GM12872 (cell line): ENCODE results near the gene CBX6.

ENCODE experiments used
- TF ChIP-seq, protein P1 (sequence below): IDR thresholded peaks from 3 replicates; pipeline ENCODE4 v1.5.1; 2011; ENCODE audit warnings: low read depth, mild to moderate bottlenecking, low read length, moderate library complexity; ENCODE audit not compliant: insufficient read depth

The CBX6 gene

DNA sequence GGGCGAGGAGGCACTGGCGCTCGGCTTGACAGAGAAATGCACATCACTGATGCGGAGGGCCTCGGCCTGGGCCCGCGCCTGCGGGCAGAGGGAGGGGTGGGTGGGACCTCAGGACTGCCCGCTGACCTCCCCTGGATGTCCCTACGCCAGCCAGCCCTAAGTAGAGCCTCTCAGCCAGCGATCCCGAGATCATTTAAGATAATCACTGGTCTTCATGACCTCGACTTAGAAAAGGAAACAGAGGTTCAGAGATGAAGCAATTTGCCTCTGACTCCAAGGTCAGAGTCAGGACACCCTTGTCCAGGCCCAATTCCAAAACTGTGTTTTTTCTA is 4.9 kb downstream of the CBX6 start:
- TF ChIP-seq, protein P1, sequence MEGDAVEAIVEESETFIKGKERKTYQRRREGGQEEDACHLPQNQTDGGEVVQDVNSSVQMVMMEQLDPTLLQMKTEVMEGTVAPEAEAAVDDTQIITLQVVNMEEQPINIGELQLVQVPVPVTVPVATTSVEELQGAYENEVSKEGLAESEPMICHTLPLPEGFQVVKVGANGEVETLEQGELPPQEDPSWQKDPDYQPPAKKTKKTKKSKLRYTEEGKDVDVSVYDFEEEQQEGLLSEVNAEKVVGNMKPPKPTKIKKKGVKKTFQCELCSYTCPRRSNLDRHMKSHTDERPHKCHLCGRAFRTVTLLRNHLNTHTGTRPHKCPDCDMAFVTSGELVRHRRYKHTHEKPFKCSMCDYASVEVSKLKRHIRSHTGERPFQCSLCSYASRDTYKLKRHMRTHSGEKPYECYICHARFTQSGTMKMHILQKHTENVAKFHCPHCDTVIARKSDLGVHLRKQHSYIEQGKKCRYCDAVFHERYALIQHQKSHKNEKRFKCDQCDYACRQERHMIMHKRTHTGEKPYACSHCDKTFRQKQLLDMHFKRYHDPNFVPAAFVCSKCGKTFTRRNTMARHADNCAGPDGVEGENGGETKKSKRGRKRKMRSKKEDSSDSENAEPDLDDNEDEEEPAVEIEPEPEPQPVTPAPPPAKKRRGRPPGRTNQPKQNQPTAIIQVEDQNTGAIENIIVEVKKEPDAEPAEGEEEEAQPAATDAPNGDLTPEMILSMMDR = no peak

DNA sequence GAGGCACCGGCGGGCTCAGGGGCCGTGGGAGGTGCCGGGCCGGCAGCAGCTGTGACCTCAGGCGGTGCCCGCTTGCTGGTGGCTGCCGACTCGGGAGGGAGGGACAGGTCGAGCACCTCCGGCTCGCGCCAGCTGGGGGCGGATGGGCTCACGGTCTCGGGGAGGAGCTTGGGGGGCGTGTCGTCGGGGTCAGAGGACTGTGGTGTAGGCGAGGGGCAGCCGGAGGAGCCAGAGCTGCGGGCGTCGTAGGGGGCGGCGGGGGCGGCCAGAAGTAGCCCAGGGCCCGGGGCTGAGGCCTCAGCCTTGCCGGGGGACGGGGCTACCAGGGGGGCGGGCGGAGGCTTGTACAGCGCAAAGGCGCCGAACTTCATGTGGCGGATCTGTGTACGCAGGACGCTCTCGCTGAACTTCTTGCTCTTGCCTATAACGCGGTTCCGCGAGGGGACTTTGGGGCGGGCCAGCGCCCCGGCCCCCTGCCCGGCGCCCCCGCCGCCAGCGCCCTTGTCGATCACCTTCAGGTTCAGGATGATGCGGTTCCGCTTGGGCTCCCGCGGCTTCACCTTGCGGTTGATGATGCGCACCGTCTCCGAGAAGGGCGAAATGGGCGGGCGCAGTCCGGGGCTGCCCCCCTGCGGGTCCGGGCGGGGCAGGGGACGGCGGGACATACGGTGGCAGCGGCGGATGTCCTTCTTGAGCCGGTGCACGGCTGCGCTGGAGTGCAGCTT is 5.5 kb downstream of the CBX6 start:
- TF ChIP-seq, protein P1 = no peak

DNA sequence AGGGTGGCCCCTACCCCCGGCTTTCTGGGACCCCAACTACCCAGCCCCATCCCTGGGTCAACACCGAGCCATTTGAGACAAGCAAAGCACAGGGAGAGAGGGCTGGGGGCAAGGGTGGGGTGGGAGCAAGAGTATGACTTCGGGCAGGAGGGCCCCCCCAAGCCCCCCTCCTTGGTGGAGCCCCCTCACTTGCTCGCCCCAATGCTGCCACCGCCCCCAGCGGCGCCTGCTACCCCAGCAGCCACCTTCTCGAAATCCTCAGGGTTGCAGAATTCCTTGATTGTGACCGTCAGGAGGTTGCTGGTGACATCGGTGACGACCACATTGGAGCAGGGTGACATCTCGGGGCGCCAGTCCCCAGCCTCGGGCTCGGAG is 6.0 kb downstream of the CBX6 start:
- TF ChIP-seq, protein P1 = no peak

DNA sequence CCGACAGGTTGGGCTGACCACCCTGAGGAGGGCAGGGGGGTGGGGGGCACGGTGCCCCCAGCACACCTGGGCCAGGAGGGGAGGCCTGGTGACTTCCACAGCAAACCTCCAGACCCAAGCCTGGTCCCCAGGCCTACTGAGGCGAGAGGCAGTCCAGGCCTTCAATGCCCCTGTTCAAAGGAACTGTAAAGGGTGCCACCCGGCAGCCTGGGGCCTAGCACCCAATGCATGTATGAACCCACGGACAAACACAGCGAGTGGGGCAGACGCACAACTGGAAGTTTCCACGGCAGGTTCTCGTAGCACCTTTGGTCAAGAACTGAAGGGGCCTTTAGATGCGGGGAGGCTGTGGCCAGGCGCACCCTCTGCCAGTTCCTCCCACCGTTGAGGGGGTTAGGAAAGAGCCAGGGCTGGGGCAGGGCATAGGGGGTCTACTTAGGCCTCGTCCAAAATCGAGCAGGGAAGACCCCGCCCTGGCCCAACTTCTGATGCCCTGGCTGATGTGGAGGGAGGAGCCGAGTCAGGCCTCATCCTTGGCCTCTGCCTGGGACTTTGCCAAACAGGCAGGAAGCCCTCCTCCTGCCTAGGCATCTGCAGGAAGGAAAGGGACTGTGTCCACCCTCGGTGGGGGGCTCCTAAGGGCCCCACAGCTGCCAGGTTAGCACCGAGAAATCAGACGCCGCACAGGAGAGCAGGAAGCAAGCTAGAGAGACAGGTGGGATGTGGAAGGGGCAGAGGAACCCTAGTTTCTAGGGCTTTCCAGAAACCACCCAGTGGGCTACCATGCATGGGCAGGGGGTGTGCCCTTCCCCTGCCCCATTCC is 6.6 kb downstream of the CBX6 start:
- TF ChIP-seq, protein P1 = no peak

DNA sequence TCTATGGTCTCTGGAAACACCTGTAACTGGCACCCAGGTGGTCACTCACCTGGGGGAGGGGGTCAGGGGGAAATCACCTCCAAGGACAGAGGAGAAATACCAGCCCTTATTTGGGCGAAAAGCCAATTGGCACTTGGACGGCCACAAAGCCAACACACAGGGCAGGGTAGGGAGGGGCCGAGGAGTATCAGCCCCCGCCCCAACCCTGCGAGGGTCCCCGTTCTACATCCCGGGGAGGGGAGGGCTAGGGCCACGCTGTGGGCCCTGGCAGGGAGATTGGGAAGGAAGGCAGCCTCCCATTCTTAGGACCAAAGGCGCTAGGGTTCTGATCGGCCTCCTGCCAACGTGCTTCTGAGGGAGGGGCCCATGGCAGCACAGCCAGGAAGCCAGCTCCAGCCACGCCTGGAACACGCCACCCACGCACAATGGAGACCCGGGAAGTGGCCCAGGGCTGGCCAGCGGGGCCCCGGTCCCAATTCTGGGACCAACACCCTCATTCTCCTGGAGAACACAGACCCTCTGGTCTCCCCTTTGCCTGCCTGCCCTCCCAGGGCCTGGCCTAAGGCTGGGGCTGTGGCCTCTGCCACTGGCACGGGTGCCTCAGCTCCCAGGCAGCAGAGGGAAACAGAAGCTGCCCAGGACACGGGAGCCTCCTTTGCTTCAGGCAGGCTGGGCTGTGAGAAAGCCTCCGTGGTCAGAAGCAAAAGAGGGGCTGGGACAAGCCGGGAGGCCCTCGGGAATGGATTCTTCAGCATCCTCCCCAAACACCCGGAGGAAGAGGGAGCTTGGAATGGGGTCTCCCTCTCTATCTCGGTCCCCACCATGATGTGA is 7.4 kb downstream of the CBX6 start:
- TF ChIP-seq, protein P1 = no peak

DNA sequence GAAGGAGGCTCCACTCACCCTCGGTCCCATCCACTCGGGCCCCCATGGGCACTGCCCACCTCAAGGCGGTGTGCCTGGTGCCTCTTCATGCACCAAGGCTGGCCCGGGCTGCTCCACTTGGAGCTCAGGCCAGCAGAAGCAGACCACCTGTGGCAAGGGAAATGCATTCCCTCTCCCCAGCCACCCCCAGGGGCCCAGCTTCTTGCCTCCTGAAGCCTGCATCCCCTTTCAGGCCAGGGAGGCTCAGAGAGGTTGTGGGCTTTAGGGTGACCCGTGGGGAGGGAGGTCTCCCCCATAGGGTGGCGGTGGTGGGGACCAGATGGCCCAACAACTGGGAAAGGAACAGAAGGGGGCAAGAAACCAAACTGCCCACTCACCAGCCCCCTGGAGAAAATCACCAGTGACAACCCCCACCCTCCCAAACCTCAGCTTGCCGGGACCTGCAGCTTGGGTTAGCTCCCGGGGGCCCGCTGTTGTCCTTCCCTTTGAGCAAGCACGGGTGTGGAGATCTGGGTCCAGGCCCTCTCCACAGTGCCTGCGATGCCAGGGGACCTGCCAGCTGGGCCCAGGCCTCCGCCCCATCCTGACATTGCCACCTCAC is 8.4 kb downstream of the CBX6 start:
- TF ChIP-seq, protein P1 = no peak
